ENCODE results near the gene SP1. TPM values are rescaled to one million over a fixed set of nuclear protein-coding genes. Genes with fewer than 3 reads are reported as not detected.

SP1 gene
- total RNA-seq, result 41.6 and 57.5 TPM in 2 replicates

GRCh38 chr12:53380104-53380793 lies at the start of gene SP1:
SP1 (plus strand) TSS chr12:53380176; CDS start chr12:53380292, 116 bp downstream.

GRCh38 chr12:53336181-53336681 lies 43.7 kb upstream of the SP1 start, which contains the start of gene SP7:
SP7 (minus strand) TSS chr12:53336354; CDS start chr12:53335646, 708 bp downstream.

GRCh38 chr12:53423597-53423996 lies 43.6 kb downstream of the SP1 start, which contains the start of gene AMHR2:
AMHR2 (plus strand) TSS chr12:53423855; CDS start chr12:53423935, 80 bp downstream.

GRCh38 chr12:53441040-53441833 lies 61.3 kb downstream of the SP1 start, which contains the start of gene PRR13:
PRR13 (plus strand) TSS chr12:53441734; CDS start chr12:53442715, 981 bp downstream.

GRCh38 chr12:53451661-53452158 lies 71.7 kb downstream of the SP1 start, which contains the start of gene PCBP2:
PCBP2 (plus strand) TSS chr12:53452102; CDS start chr12:53454801, 2,699 bp downstream.

Other genes with a start within 250 kb of the SP1 start
- 12.6 and 18.1 TPM in 2 replicates for gene ZNF740, start 199.5 kb upstream of the SP1 start, total RNA-seq
- 3.9 and 14.9 TPM in 2 replicates for gene CSAD, start 199.3 kb upstream of the SP1 start, total RNA-seq
- not detected in 2 replicates for gene ITGB7, start 172.9 kb upstream of the SP1 start, total RNA-seq
- 21.1 and 36.9 TPM in 2 replicates for gene RARG, start 148.0 kb upstream of the SP1 start, total RNA-seq
- 7.7 and 9.8 TPM in 2 replicates for gene ESPL1, start 111.9 kb upstream of the SP1 start, total RNA-seq
- 210 and 446 TPM in 2 replicates for gene PFDN5, start 84.6 kb upstream of the SP1 start, total RNA-seq
- 42.8 and 49.6 TPM in 2 replicates for gene MYG1, start 80.5 kb upstream of the SP1 start, total RNA-seq
- 53.0 and 64.9 TPM in 2 replicates for gene AAAS, start 58.6 kb upstream of the SP1 start, total RNA-seq
- not detected in 2 replicates for gene SP7, start 43.8 kb upstream of the SP1 start, total RNA-seq
- not detected in 2 replicates for gene AMHR2, start 43.7 kb downstream of the SP1 start, total RNA-seq
- 39.3 and 50.6 TPM in 2 replicates for gene PRR13, start 61.6 kb downstream of the SP1 start, total RNA-seq
- 315 and 399 TPM in 2 replicates for gene PCBP2, start 71.9 kb downstream of the SP1 start, total RNA-seq
- gene MAP3K12, start 119.3 kb downstream of the SP1 start, total RNA-seq, result 13.4 and 34.5 TPM in 2 replicates
- gene TARBP2, start 121.1 kb downstream of the SP1 start, total RNA-seq, result 58.5 and 97.3 TPM in 2 replicates
- not detected in 2 replicates for gene NPFF, start 127.3 kb downstream of the SP1 start, total RNA-seq
- 7.2 and 13.7 TPM in 2 replicates for gene ATF7, start 246.2 kb downstream of the SP1 start, total RNA-seq

Measured in placental epithelial cell (primary cell).